RWPE2 (cell line): Measurements from ENCODE around the gene CABLES2.

ENCODE experiments used
- ATAC-seq: fragments of 200-7000 bp; cut with Tn5 transposase; 3 replicates; pipeline ENCODE4 v1.9.1; 2021; ENCODE audit warnings: low read depth
- DNase-seq: peaks from one replicate; pipeline ENCODE4 v3.0.0-alpha.2; 2020; ENCODE audit warnings: low spot score
- H3K27ac ChIP-seq: fragments of 450-650 bp; 2 replicates; pipeline ENCODE4 v1.5.1; 2017; ENCODE audit warnings: mild to moderate bottlenecking; ENCODE audit not compliant: poor library complexity, severe bottlenecking
- H3K27me3 ChIP-seq: fragments of 250-450 bp; sonication (Bioruptor Pico); 2 replicates; pipeline ENCODE4 v1.5.1; 2021; ENCODE audit warnings: mild to moderate bottlenecking, moderate library complexity; ENCODE audit not compliant: insufficient read depth, poor library complexity, severe bottlenecking
- H3K36me3 ChIP-seq: fragments of 250-450 bp; sonication (Bioruptor Pico); 2 replicates; pipeline ENCODE4 v1.5.1; 2020; ENCODE audit warnings: low read depth, mild to moderate bottlenecking, moderate library complexity
- H3K4me1 ChIP-seq: fragments of 250-450 bp; sonication (Bioruptor Pico); 2 replicates; pipeline ENCODE4 v1.5.1; 2021; ENCODE audit warnings: mild to moderate bottlenecking, moderate library complexity; ENCODE audit not compliant: insufficient read depth, poor library complexity, severe bottlenecking
- H3K4me3 ChIP-seq: fragments of 250-450 bp; sonication (Bioruptor Pico); 2 replicates; pipeline ENCODE4 v1.5.1; 2021; ENCODE audit warnings: mild to moderate bottlenecking, moderate library complexity; ENCODE audit not compliant: severe bottlenecking
- H3K9me3 ChIP-seq: fragments of 250-450 bp; sonication (Bioruptor Pico); 2 replicates; pipeline ENCODE4 v1.5.1; 2021; ENCODE audit warnings: mild to moderate bottlenecking, moderate library complexity; ENCODE audit not compliant: severe bottlenecking
- CTCF ChIP-seq: fragments of 450-650 bp; IDR thresholded peaks from one replicate; pipeline ENCODE4 v1.5.1; 2017; ENCODE audit warnings: mild to moderate bottlenecking, moderate library complexity; ENCODE audit not compliant: poor library complexity, severe bottlenecking

Gene CABLES2

GRCh38 chr20:62370807-62371587 is 36.1 kb downstream of the CABLES2 start:
- peak; percentile 89 for DNase-seq
- peaks cover 3% of the 10 kb centered on the region; the same call in 1 of the 2 replicates for H3K36me3 ChIP-seq
- H3K4me1 ChIP-seq: peaks cover 37% of the 10 kb centered on the region
- peak overlapping the region; percentile 99 for H3K27ac ChIP-seq
- no peak for TF ChIP-seq CTCF
- H3K9me3 ChIP-seq: no peaks in the 10 kb centered on the region
- H3K4me3 ChIP-seq: no peak overlapping the region
- no peaks in the 10 kb centered on the region for H3K27me3 ChIP-seq
- no peak for ATAC-seq

- ATAC-seq (peak; percentile 10), DNase-seq (peak; percentile 99)
- Histone ChIP-seq H3K4me3 (no peak overlapping the region), H3K27ac (peak overlapping the region; percentile 99), H3K4me1 (peaks cover 39% of the 10 kb centered on the region), H3K9me3 (no peaks in the 10 kb centered on the region), H3K27me3 (no peaks in the 10 kb centered on the region), H3K36me3 (peaks cover 8% of the 10 kb centered on the region)
- TF ChIP-seq CTCF: no peak
Observed at GRCh38 chr20:62370115-62370806, 36.8 kb downstream of the CABLES2 start.

- no peak for ATAC-seq
- Histone ChIP-seq H3K4me1 (peaks cover 38% of the 10 kb centered on the region), H3K4me3 (no peak overlapping the region), H3K9me3 (no peaks in the 10 kb centered on the region), H3K27ac (peak overlapping the region; percentile 99), H3K36me3 (peaks cover 13% of the 10 kb centered on the region), H3K27me3 (no peaks in the 10 kb centered on the region)
- no peak for TF ChIP-seq CTCF
- DNase-seq: no peak
Observed at GRCh38 chr20:62369815-62370114, 37.3 kb downstream of the CABLES2 start.

- DNase-seq: peak; percentile 99
- peak; percentile 45 for ATAC-seq
- Histone ChIP-seq H3K27ac (peak overlapping the region; percentile 99), H3K4me1 (peaks cover 43% of the 10 kb centered on the region), H3K4me3 (peak overlapping the region; percentile 98), H3K36me3 (peaks cover 18% of the 10 kb centered on the region), H3K9me3 (no peaks in the 10 kb centered on the region), H3K27me3 (no peaks in the 10 kb centered on the region)
- peak; percentile 86 for TF ChIP-seq CTCF
Observed at GRCh38 chr20:62368976-62369814, 37.9 kb downstream of the CABLES2 start.
